ENCODE measurements around the gene DUOX1.
A peak's percentile ranks its signal among the peaks of the same experiment; 100 is the strongest.
"Not testable (repeated sequence)": the region's sequence is repeated elsewhere in the genome, so short reads cannot be mapped to it uniquely, and the experiment has no call there.

DUOX1 gene

GRCh38 chr15:45134682-45135604 lies 5.1 kb downstream of the DUOX1 start:
- Histone ChIP-seq H2AFZ (ENCODE audit: insufficient read depth, low read length, poor library complexity) (no peak overlapping the region), H3K79me2 (ENCODE audit: control insufficient read depth, insufficient read depth, low read length, poor library complexity) (no peaks in the 10 kb centered on the region), H4K91ac (ENCODE audit: low read depth, low read length) (no peak overlapping the region), H3K18ac (ENCODE audit: low read length) (no peak overlapping the region), H3K4me3 (ENCODE audit: low read depth, low read length) (no peak overlapping the region), H3K79me1 (ENCODE audit: low read length) (no peaks in the 10 kb centered on the region), H3K4me1 (ENCODE audit: control insufficient read depth in 1 of 2, insufficient read depth in 2 of 2, low read length in 2 of 2) (peaks cover 0 to 6% of the 10 kb centered on the region in 2 experiments), H2AK5ac (ENCODE audit: low read length) (no peak overlapping the region), H4K12ac (ENCODE audit: low read depth, low read length) (no peak overlapping the region), H4K8ac (ENCODE audit: low read depth, low read length) (no peak overlapping the region), H2BK12ac (ENCODE audit: low read length) (no peak overlapping the region), H3K27me3 (ENCODE audit: insufficient read depth, low read length) (peaks cover 40% of the 10 kb centered on the region), H2BK120ac (ENCODE audit: insufficient read depth, low read length, poor library complexity) (no peak overlapping the region), H3K9ac (ENCODE audit: low read length) (no peak overlapping the region), H3K14ac (ENCODE audit: low read length) (no peak overlapping the region), H3K23ac (ENCODE audit: low read length) (no peak overlapping the region), H2BK5ac (ENCODE audit: low read depth, low read length, poor library complexity) (no peak overlapping the region), H3K36me3 (ENCODE audit: control insufficient read depth in 1 of 2, insufficient read depth in 2 of 2, low read length in 2 of 2) (no peaks in the 10 kb centered on the region), H3K4me2 (ENCODE audit: low read length) (peak overlapping the region; percentile 49), H3K4ac (ENCODE audit: low read depth, low read length) (no peak overlapping the region), H3K9me3 (ENCODE audit: insufficient read depth, low read depth, low read length) (peaks cover 12% of the 10 kb centered on the region), H3K27ac (ENCODE audit: low read depth, low read length) (no peak overlapping the region)
- WGBS (ENCODE audit: extremely low coverage, insufficient coverage, insufficient read length), result no CpG with 5 or more reads among the region's 57 CpGs
- no peak for DNase-seq

- H3K79me1 ChIP-seq (ENCODE audit: low read length); H3K4me2 ChIP-seq (ENCODE audit: low read length); DNase-seq; H3K4me1 ChIP-seq (ENCODE audit: control insufficient read depth in 1 of 2, insufficient read depth in 2 of 2, low read length in 2 of 2); H3K27ac ChIP-seq (ENCODE audit: low read depth, low read length); H3K4me3 ChIP-seq (ENCODE audit: low read depth, low read length); H4K91ac ChIP-seq (ENCODE audit: low read depth, low read length); H3K9ac ChIP-seq (ENCODE audit: low read length); H2BK120ac ChIP-seq (ENCODE audit: insufficient read depth, low read length, poor library complexity); H3K14ac ChIP-seq (ENCODE audit: low read length); H3K23ac ChIP-seq (ENCODE audit: low read length); H2AFZ ChIP-seq (ENCODE audit: insufficient read depth, low read length, poor library complexity); H2AK5ac ChIP-seq (ENCODE audit: low read length); H2BK5ac ChIP-seq (ENCODE audit: low read depth, low read length, poor library complexity); H3K79me2 ChIP-seq (ENCODE audit: control insufficient read depth, insufficient read depth, low read length, poor library complexity); H4K12ac ChIP-seq (ENCODE audit: low read depth, low read length); H3K18ac ChIP-seq (ENCODE audit: low read length); H3K4ac ChIP-seq (ENCODE audit: low read depth, low read length); H3K36me3 ChIP-seq (ENCODE audit: control insufficient read depth in 1 of 2, insufficient read depth in 2 of 2, low read length in 2 of 2); H4K8ac ChIP-seq (ENCODE audit: low read depth, low read length); H2BK12ac ChIP-seq (ENCODE audit: low read length): not testable (repeated sequence)
- H3K9me3 ChIP-seq (ENCODE audit: insufficient read depth, low read depth, low read length), result peaks cover 11% of the 10 kb centered on the region
- no CpG with 5 or more reads among the region's 37 CpGs for WGBS (ENCODE audit: extremely low coverage, insufficient coverage, insufficient read length)
- peaks cover 31% of the 10 kb centered on the region for H3K27me3 ChIP-seq (ENCODE audit: insufficient read depth, low read length)
Observed at GRCh38 chr15:45135705-45136377, 6.0 kb downstream of the DUOX1 start.

- Histone ChIP-seq H3K27me3 (ENCODE audit: insufficient read depth, low read length) (peaks cover 30% of the 10 kb centered on the region), H3K4me3 (ENCODE audit: low read depth, low read length) (no peak overlapping the region), H3K4me1 (ENCODE audit: control insufficient read depth in 1 of 2, insufficient read depth in 2 of 2, low read length in 2 of 2) (peaks cover 0 to 6% of the 10 kb centered on the region in 2 experiments), H2AK5ac (ENCODE audit: low read length) (no peak overlapping the region), H3K14ac (ENCODE audit: low read length) (no peak overlapping the region), H3K23ac (ENCODE audit: low read length) (no peak overlapping the region), H2BK120ac (ENCODE audit: insufficient read depth, low read length, poor library complexity) (no peak overlapping the region), H4K8ac (ENCODE audit: low read depth, low read length) (no peak overlapping the region), H3K79me1 (ENCODE audit: low read length) (peaks cover 1% of the 10 kb centered on the region), H3K9me3 (ENCODE audit: insufficient read depth, low read depth, low read length) (peaks cover 11% of the 10 kb centered on the region), H2BK5ac (ENCODE audit: low read depth, low read length, poor library complexity) (no peak overlapping the region), H3K36me3 (ENCODE audit: control insufficient read depth in 1 of 2, insufficient read depth in 2 of 2, low read length in 2 of 2) (no peaks in the 10 kb centered on the region), H3K4ac (ENCODE audit: low read depth, low read length) (no peak overlapping the region), H2BK12ac (ENCODE audit: low read length) (no peak overlapping the region), H3K79me2 (ENCODE audit: control insufficient read depth, insufficient read depth, low read length, poor library complexity) (no peaks in the 10 kb centered on the region), H3K18ac (ENCODE audit: low read length) (no peak overlapping the region), H2AFZ (ENCODE audit: insufficient read depth, low read length, poor library complexity) (no peak overlapping the region), H4K12ac (ENCODE audit: low read depth, low read length) (no peak overlapping the region), H3K9ac (ENCODE audit: low read length) (no peak overlapping the region), H3K27ac (ENCODE audit: low read depth, low read length) (no peak overlapping the region), H4K91ac (ENCODE audit: low read depth, low read length) (no peak overlapping the region), H3K4me2 (ENCODE audit: low read length) (no peak overlapping the region)
- no peak for DNase-seq
- WGBS (ENCODE audit: extremely low coverage, insufficient coverage, insufficient read length), result no CpG with 5 or more reads among the region's 10 CpGs
Observed at GRCh38 chr15:45136378-45136764, 6.6 kb downstream of the DUOX1 start.

GRCh38 chr15:45137703-45138102 lies 7.9 kb downstream of the DUOX1 start:
- Histone ChIP-seq H3K4me2 (ENCODE audit: low read length) (no peak overlapping the region), H3K27me3 (ENCODE audit: insufficient read depth, low read length) (peaks cover 19% of the 10 kb centered on the region), H3K79me1 (ENCODE audit: low read length) (peaks cover 1% of the 10 kb centered on the region), H4K91ac (ENCODE audit: low read depth, low read length) (no peak overlapping the region), H4K8ac (ENCODE audit: low read depth, low read length) (no peak overlapping the region), H3K23ac (ENCODE audit: low read length) (no peak overlapping the region), H2BK12ac (ENCODE audit: low read length) (no peak overlapping the region), H3K9ac (ENCODE audit: low read length) (no peak overlapping the region), H2BK5ac (ENCODE audit: low read depth, low read length, poor library complexity) (no peak overlapping the region), H3K4me3 (ENCODE audit: low read depth, low read length) (no peak overlapping the region), H3K4ac (ENCODE audit: low read depth, low read length) (no peak overlapping the region), H4K12ac (ENCODE audit: low read depth, low read length) (no peak overlapping the region), H3K14ac (ENCODE audit: low read length) (no peak overlapping the region), H3K36me3 (ENCODE audit: control insufficient read depth in 1 of 2, insufficient read depth in 2 of 2, low read length in 2 of 2) (no peaks in the 10 kb centered on the region), H3K27ac (ENCODE audit: low read depth, low read length) (no peak overlapping the region), H3K18ac (ENCODE audit: low read length) (no peak overlapping the region), H2AK5ac (ENCODE audit: low read length) (no peak overlapping the region), H2AFZ (ENCODE audit: insufficient read depth, low read length, poor library complexity) (no peak overlapping the region), H3K9me3 (ENCODE audit: insufficient read depth, low read depth, low read length) (peaks cover 11% of the 10 kb centered on the region), H2BK120ac (ENCODE audit: insufficient read depth, low read length, poor library complexity) (no peak overlapping the region), H3K79me2 (ENCODE audit: control insufficient read depth, insufficient read depth, low read length, poor library complexity) (no peaks in the 10 kb centered on the region), H3K4me1 (ENCODE audit: control insufficient read depth in 1 of 2, insufficient read depth in 2 of 2, low read length in 2 of 2) (peaks cover 0 to 6% of the 10 kb centered on the region in 2 experiments)
- WGBS (ENCODE audit: extremely low coverage, insufficient coverage, insufficient read length), result no CpG with 5 or more reads among the region's 8 CpGs
- no peak for DNase-seq

Data from trophoblast cell (in vitro differentiated cells and primary cell).